ENCODE data around the gene ZFHX3. TPM values are rescaled to one million over a fixed set of nuclear protein-coding genes. Genes with fewer than 3 reads are reported as not detected.

The ZFHX3 gene
- total and polyA plus RNA-seq, 2 of the 8 experiments (the other 6 are each of a cell fraction or from before 2014, with no cell fraction given) = 0.08 to 0.99 TPM

GRCh38 chr16:72811188-72811720, 236.7 kb downstream of the ZFHX3 start (continued):
- TF ChIP-seq USF2 (IDR thresholded peaks at IDR 0.05; ENCODE audit: low read length) (no peak), BACH1 (IDR thresholded peaks at IDR 0.05; ENCODE audit: low read length) (no peak), CHD7 (IDR thresholded peaks at IDR 0.05; ENCODE audit: insufficient replicate concordance, low read length) (no peak), KDM5A (IDR thresholded peaks at IDR 0.05; ENCODE audit: low read length) (no peak), EGR1 (IDR thresholded peaks at IDR 0.05; ENCODE audit: borderline replicate concordance, low read depth, low read length) (no peak), ASH2L (IDR thresholded peaks at IDR 0.05; ENCODE audit: low read length) (no peak), KDM4A (IDR thresholded peaks at IDR 0.05; ENCODE audit: low read depth, low read length, severe bottlenecking) (no peak), MAFK (IDR thresholded peaks at IDR 0.05; ENCODE audit: low read depth, low read length) (no peak), FOSL1 (IDR thresholded peaks at IDR 0.05; ENCODE audit: insufficient read depth, low read depth, low read length) (no peak), GTF2F1 (IDR thresholded peaks at IDR 0.05; ENCODE audit: borderline replicate concordance, low read depth, low read length) (no peak), POLR2A (IDR thresholded peaks at IDR 0.05; ENCODE audit: control extremely low read depth in 1 of 2, low read depth in 2 of 2, low read length in 2 of 2) (no peak), CHD2 (IDR thresholded peaks at IDR 0.05; ENCODE audit: low read length) (no peak)
